Muscle layer of duodenum (tissue), 2 donors: ENCODE data around the gene GIPR.

Experiments used
- H3K27ac ChIP-seq: one replicate; pipeline ENCODE4 v1.7.0; 2013; ENCODE audit warnings: mild to moderate bottlenecking, low read length
- H3K27me3 ChIP-seq: one replicate; pipeline ENCODE4 v1.7.0; 2013; ENCODE audit warnings: low read depth, mild to moderate bottlenecking, control low read depth, low read length
- H3K36me3 ChIP-seq, 2 donors: one replicate each; pipeline ENCODE4 v1.7.0; 2013; ENCODE audit warnings: low read length in 2 of 2, control low read depth in 1 of 2, mild to moderate bottlenecking in 1 of 2; ENCODE audit not compliant: insufficient read depth in 2 of 2, control insufficient read depth in 1 of 2
- H3K4me1 ChIP-seq, 2 donors: one replicate each; pipeline ENCODE4 v1.7.0; 2013; ENCODE audit warnings: low read length in 2 of 2, mild to moderate bottlenecking in 2 of 2, control low read depth in 1 of 2, moderate library complexity in 1 of 2; ENCODE audit not compliant: insufficient read depth in 2 of 2, control insufficient read depth in 1 of 2
- H3K4me3 ChIP-seq, 2 donors: one replicate each; pipeline ENCODE4 v1.7.0; 2013; ENCODE audit warnings: low read length in 2 of 2, low read depth in 1 of 2, mild to moderate bottlenecking in 1 of 2
- H3K9me3 ChIP-seq, 2 donors: one replicate each; pipeline ENCODE4 v1.7.0; 2013; ENCODE audit warnings: low read length in 2 of 2, control low read depth in 1 of 2, mild to moderate bottlenecking in 1 of 2; ENCODE audit not compliant: control insufficient read depth in 1 of 2
- donor health status: healthy.

GIPR gene

GRCh38 chr19:45701676-45702075 lies 33.7 kb downstream of the GIPR start:
- Histone ChIP-seq H3K4me1 (no peaks in the 10 kb centered on the region), H3K27ac (no peak overlapping the region), H3K36me3 (peaks cover 5 to 6% of the 10 kb centered on the region in 2 donors), H3K27me3 (no peaks in the 10 kb centered on the region), H3K4me3 (no peak overlapping the region), H3K9me3 (no peaks in the 10 kb centered on the region)

- Histone ChIP-seq H3K27me3 (no peaks in the 10 kb centered on the region), H3K4me3 (no peak overlapping the region), H3K36me3 (peaks cover 5 to 6% of the 10 kb centered on the region in 2 donors), H3K4me1 (no peaks in the 10 kb centered on the region), H3K9me3 (no peaks in the 10 kb centered on the region), H3K27ac (no peak overlapping the region)
Observed at GRCh38 chr19:45705115-45705514, 37.1 kb downstream of the GIPR start.

- Histone ChIP-seq H3K36me3 (peaks cover 5 to 6% of the 10 kb centered on the region in 2 donors), H3K9me3 (no peaks in the 10 kb centered on the region), H3K4me3 (no peak overlapping the region), H3K4me1 (no peaks in the 10 kb centered on the region), H3K27ac (no peak overlapping the region), H3K27me3 (no peaks in the 10 kb centered on the region)
Observed at GRCh38 chr19:45705710-45706415, 37.8 kb downstream of the GIPR start.

GRCh38 chr19:45710356-45711130 lies 42.5 kb downstream of the GIPR start:
- H3K4me3 ChIP-seq = no peak overlapping the region
- no peaks in the 10 kb centered on the region for H3K4me1 ChIP-seq
- H3K27ac ChIP-seq = no peak overlapping the region

GRCh38 chr19:45711851-45712698 lies 44.1 kb downstream of the GIPR start:
- Histone ChIP-seq H3K27ac (no peak overlapping the region), H3K9me3 (no peaks in the 10 kb centered on the region), H3K4me1 (peaks cover 7 to 11% of the 10 kb centered on the region in 2 donors), H3K36me3 (peaks cover 0 to 22% of the 10 kb centered on the region in 2 donors), H3K27me3 (no peaks in the 10 kb centered on the region), H3K4me3 (no peak overlapping the region)

More at GRCh38 chr19:45710356-45711130, 42.5 kb downstream of the GIPR start:
- H3K27me3 ChIP-seq = no peaks in the 10 kb centered on the region
- H3K36me3 ChIP-seq = peaks cover 0 to 22% of the 10 kb centered on the region in 2 donors
- H3K9me3 ChIP-seq = no peaks in the 10 kb centered on the region

GRCh38 chr19:45712699-45713067 lies 44.7 kb downstream of the GIPR start:
- no peak overlapping the region for H3K4me3 ChIP-seq
- no peaks in the 10 kb centered on the region for H3K9me3 ChIP-seq
- H3K4me1 ChIP-seq = peaks cover 7 to 11% of the 10 kb centered on the region in 2 donors
- no peaks in the 10 kb centered on the region for H3K27me3 ChIP-seq
- no peak overlapping the region for H3K27ac ChIP-seq
- H3K36me3 ChIP-seq = peaks cover 0 to 22% of the 10 kb centered on the region in 2 donors

- no peak overlapping the region for H3K27ac ChIP-seq
- no peaks in the 10 kb centered on the region for H3K27me3 ChIP-seq
- no peaks in the 10 kb centered on the region for H3K9me3 ChIP-seq
- peaks cover 0 to 22% of the 10 kb centered on the region in 2 donors for H3K36me3 ChIP-seq
- peaks cover 10 to 15% of the 10 kb centered on the region in 2 donors for H3K4me1 ChIP-seq
- H3K4me3 ChIP-seq = no peak overlapping the region
Observed at GRCh38 chr19:45713141-45713540, 45.1 kb downstream of the GIPR start.

- no peaks in the 10 kb centered on the region for H3K9me3 ChIP-seq
- H3K27ac ChIP-seq = no peak overlapping the region
- H3K4me1 ChIP-seq = peaks cover 14 to 19% of the 10 kb centered on the region in 2 donors
- H3K4me3 ChIP-seq = no peak overlapping the region
- H3K27me3 ChIP-seq = no peaks in the 10 kb centered on the region
- peaks cover 0 to 22% of the 10 kb centered on the region in 2 donors for H3K36me3 ChIP-seq
Observed at GRCh38 chr19:45715139-45715538, 47.1 kb downstream of the GIPR start.

- peaks cover 0 to 18% of the 10 kb centered on the region in 2 donors for H3K36me3 ChIP-seq
- H3K9me3 ChIP-seq = no peaks in the 10 kb centered on the region
- H3K4me3 ChIP-seq = peak overlapping the region; percentile 75 to 79
- H3K27me3 ChIP-seq = no peaks in the 10 kb centered on the region
- peak overlapping the region; percentile 90 for H3K27ac ChIP-seq
- H3K4me1 ChIP-seq = peaks cover 14 to 19% of the 10 kb centered on the region in 2 donors
Observed at GRCh38 chr19:45716359-45717130, 48.5 kb downstream of the GIPR start.

- H3K4me3 ChIP-seq = peak overlapping the region; percentile 75 to 79
- H3K27ac ChIP-seq = peak overlapping the region; percentile 99
- no peaks in the 10 kb centered on the region for H3K27me3 ChIP-seq
- peaks cover 14 to 19% of the 10 kb centered on the region in 2 donors for H3K4me1 ChIP-seq
- peaks cover 0 to 13% of the 10 kb centered on the region in 2 donors for H3K36me3 ChIP-seq
- no peaks in the 10 kb centered on the region for H3K9me3 ChIP-seq
Observed at GRCh38 chr19:45717131-45717982, 49.3 kb downstream of the GIPR start.
